Umbilical cord (tissue), 2 donors: ENCODE results near the gene SH3PXD2A. TPM values are rescaled to one million over a fixed set of nuclear protein-coding genes. Genes with fewer than 3 reads are reported as not detected.
"Not testable (repeated sequence)": the region's sequence is repeated elsewhere in the genome, so short reads cannot be mapped to it uniquely, and the experiment has no call there.

Experiments
- DNase-seq: peaks from one replicate; pipeline ENCODE4 v3.0.0-alpha.2; 2015; ENCODE audit warnings: low spot score
- total RNA-seq: library from RNA; depleted of rRNA; stranded (reverse); fragments of >200 nt; gene quantifications from one replicate; pipeline ENCODE4 v1.2.3, GENCODE V29; 2014; ENCODE audit warnings: low replicate concordance; ENCODE audit not compliant: insufficient read depth

The SH3PXD2A gene
- total RNA-seq, 1 donor from 2014 or later: 38.3 TPM

DNA sequence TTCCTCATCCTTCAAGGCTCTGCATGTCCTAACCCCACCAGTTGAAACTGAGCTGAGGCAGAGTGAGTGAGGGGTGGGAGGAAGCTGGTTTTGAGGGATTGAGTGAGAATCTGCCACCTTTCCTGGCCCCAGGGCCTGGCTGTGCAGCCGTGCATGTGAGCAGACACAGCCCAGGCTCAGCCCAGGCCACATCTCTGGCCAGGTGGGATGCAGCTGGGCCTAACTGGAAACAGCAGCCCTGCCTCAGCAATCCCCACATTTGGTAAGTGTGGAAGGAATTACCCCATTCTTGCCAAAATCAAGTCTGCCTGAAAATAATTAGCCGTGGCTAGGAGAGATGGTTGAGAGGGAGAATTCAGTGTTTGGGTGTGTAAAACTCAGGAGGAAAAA lies 245.3 kb downstream of the SH3PXD2A start:
- no peak for DNase-seq

- DNase-seq: no peak
These were observed 245.9 kb downstream of the SH3PXD2A start for GRCh38 chr10:103609231-103610082.

GRCh38 chr10:103608056-103608455 lies 247.3 kb downstream of the SH3PXD2A start:
- not testable (repeated sequence) for DNase-seq

DNA sequence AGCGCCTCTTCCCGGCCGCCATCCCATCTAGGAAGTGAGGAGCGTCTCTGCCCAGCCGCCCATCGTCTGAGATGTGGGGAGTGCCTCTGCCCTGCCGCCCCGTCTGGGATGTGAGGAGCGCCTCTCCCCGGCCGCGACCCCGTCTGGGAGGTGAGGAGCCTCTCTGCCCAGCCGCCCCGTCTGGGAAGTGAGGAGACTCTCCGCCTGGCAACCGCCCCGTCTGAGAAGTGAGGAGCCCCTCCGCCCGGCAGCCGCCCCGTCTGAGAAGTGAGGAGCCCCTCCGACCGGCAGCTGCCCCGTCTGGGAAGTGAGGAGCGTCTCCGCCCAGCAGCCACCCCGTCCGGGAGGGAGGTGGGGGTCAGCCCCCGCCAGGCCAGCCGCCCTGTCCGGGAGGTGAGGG lies 248.3 kb downstream of the SH3PXD2A start:
- DNase-seq: not testable (repeated sequence)

GRCh38 chr10:103606097-103606438 lies 249.3 kb downstream of the SH3PXD2A start:
- not testable (repeated sequence) for DNase-seq

GRCh38 chr10:103605359-103606096 lies 249.8 kb downstream of the SH3PXD2A start:
- DNase-seq: peak; percentile 36

DNA sequence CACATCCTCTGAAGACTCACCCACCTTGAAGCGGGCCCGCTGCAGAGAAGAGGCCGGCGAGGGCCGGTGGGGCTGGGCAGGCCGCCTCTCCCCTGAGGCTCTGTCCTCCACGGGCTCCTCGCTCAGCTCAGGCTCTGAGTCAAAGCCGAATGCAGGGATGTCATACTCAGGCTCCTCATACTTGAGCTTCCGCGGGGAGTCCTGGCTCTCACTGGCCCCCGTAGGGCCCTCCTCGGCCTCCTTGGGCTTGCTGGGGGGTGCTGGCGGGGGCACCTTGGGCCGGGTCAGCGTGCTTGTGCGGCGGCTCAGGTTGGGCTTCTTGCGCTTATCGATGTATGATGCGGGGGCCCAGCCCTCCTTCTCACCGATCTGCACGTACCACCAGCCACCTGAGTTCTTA lies 252.0 kb downstream of the SH3PXD2A start:
- no peak for DNase-seq

DNA sequence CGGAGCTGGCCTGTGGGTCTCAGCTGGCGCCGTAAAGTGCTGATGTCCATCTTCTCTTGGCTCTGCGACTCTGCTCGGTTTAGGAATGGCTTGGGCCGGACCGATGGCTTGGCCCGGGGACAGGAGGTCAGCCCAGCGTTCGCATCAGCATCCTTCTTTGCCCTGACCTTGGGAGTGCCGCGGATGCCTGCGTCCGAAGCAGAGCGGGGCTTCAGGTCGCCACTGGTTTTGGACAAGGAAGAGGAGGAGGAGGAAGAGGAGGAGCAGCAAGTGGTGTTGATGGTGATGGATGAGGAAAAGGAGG lies 252.6 kb downstream of the SH3PXD2A start:
- DNase-seq: no peak

GRCh38 chr10:103602028-103602851 lies 253.1 kb downstream of the SH3PXD2A start:
- DNase-seq: no peak

GRCh38 chr10:103600956-103601569 lies 254.3 kb downstream of the SH3PXD2A start:
- DNase-seq: no peak

- no peak for DNase-seq
These were observed 255.1 kb downstream of the SH3PXD2A start for GRCh38 chr10:103600325-103600724.

DNA sequence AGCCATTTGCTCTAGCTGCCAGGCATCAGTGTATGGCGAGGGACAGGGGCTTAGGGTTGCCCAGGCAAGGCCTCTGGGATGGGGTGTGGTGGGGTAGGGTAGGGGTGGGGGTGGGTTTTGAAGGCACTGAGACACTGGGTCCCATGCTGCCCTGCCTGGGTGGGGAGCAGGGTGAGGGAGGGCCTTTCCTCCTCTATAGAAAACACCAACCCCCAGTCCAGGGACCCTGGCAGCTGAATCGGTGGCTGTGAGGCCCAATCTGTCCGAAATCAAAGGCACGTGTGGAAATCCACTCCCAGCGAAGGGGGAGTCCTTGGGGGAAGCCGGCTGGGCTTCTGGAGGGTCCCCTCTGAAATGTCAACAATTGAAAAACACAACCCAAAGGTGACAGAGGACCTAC lies 255.5 kb downstream of the SH3PXD2A start:
- DNase-seq: no peak

DNA sequence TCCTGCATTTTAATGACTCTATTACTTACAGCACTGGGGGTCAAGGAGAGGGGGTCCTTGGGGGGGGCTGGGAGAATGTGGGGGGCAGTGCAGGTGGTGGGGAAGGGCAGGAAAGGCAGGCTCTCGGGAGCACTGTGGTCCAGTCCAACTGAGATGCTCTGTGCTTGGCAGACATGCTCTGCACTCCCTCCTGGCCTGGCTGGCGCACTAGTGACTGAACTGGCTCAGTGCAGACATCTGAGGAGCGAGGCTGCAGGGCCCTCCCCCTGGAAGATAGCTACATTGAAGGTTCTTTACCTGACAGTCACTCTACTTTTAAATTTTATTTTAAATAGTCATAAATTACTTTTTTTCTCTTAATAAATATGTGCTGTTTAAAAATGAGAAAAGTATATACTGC lies 256.2 kb downstream of the SH3PXD2A start:
- DNase-seq: no peak

DNA sequence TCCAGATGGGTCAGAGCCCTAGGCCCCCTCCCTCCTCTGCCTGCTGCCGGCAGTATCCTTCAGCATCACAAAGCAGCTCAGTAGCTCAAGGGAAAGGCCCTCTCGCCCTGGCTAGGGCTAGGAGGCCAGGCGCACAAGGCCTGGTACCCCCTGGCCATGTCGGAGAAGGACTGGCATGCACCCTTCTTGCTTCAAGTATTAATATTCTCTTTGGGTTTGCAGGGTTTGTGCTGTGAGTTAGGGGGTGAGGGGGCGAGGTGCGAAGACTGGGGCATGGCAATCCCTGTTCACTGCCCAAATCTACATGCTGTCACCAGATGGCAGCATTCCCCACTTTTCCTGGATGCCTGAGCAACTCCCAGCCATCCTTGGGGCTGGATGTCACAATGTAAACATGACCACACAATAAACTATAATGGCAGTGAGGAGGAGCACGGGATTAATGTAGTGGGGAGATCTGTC lies 256.7 kb downstream of the SH3PXD2A start:
- peak; percentile 72 for DNase-seq

GRCh38 chr10:103597003-103597402 lies 258.4 kb downstream of the SH3PXD2A start:
- DNase-seq: no peak

DNA sequence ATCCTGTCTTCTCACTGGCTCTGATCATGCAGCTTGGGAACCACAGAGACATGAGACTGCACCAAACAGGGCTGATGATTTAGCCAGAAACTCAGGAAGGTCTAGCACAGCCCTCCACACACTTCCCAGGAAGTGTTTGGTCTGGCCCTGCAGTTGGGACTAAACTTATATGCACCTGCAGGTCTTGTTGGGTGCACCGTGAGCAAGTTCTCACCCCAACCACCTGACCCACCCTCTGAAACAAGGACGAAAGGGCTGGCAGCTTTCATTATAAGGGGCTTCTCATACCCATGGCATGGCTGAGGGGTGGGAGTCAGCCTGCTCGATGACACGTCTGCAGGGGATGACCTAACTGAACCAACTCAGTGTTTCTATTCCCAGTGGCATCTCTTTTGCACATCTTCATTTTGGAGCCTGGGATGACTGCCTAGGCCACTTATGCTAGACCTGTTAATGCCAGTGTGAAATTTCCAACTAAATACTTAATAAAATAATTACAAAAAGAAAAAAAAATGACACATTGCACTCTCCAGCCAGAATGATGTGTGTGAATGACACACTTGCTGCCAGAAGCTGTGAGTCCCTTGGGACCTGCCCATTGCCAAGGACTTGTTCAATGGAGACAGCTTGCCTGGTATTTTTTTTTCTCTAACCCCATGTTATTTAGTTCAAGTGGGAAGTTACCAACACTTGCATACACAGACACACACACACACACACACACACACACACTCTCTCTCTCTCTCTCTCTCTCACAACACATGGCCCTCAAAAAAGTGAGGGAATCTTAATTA lies 259.2 kb downstream of the SH3PXD2A start:
- DNase-seq: no peak

DNA sequence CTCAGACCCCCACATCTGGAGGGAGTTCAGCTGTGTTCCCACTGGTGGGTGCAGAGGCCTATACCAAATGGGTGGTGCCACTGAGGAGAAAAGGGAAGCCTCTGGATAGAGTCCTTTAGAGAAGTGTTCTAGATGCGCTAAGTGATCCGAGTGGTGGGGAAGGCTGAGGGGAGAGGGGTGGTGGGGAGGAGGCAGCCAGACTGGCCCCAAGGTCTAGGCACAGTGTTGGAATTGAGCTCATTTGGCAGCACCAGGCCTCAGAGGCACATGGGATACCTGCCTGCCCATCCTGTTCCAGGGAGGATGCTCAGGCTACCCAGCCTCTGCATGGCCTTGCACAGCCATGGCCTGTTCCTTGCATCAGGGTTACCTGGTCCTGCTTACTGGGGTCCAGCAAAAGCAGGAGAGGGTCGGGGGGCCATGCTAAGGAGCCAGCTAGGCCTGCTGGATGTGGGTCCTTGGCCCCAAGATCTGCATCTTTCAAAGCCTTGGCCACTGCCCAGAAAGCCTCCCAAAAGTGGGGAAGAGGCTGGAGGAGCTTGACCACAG lies 262.3 kb downstream of the SH3PXD2A start:
- DNase-seq: no peak

- no peak for DNase-seq
These were observed 263.0 kb downstream of the SH3PXD2A start for GRCh38 chr10:103592186-103593021.

- no peak for DNase-seq
These were observed 264.6 kb downstream of the SH3PXD2A start for GRCh38 chr10:103590744-103591291.
